T-cell (primary cell): Measurements from ENCODE around the gene CD6. TPM values are rescaled to one million over a fixed set of nuclear protein-coding genes. Genes with fewer than 3 reads are reported as not detected.
A peak's percentile ranks its signal among the peaks of the same experiment; 100 is the strongest.

Source experiments
- ATAC-seq, 4 experiments: fragments of 200-7000 bp in 3 of 4; fragments of 150-1000 bp in 1 of 4; cut with Tn5 transposase; replicated peaks in 1 of 4; 1 replicate in 3 of 4; 2 replicates in 1 of 4; pipeline ENCODE4 v1.10.0; 2021; ENCODE audit warnings: moderate library complexity in 3 of 4, mild to moderate bottlenecking in 2 of 4, moderate number of reproducible peaks in 1 of 4
- CTCF ChIA-PET, 2 donors: fragments of 300-600 bp; sonication (Branson Sonifier 250); formaldehyde crosslinking; loops; one replicate each; lab custom pipeline; 2022; ENCODE audit warnings: antibody characterized with exemption in 2 of 2; lab: Charles Lee
- POLR2A ChIA-PET, 2 donors: fragments of 300-600 bp; sonication (Branson Sonifier 250); formaldehyde crosslinking; loops; one replicate each; lab custom pipeline; 2022; ENCODE audit warnings: antibody characterized with exemption in 2 of 2; lab: Charles Lee
- DNase-seq, 35 experiments: peaks; one replicate each; pipeline versions ENCODE4 v3.0.0 to v3.0.0-alpha.2; 2013 to 2023
- H3K27ac ChIP-seq: one replicate; pipeline ENCODE4 v1.5.1; 2013; ENCODE audit warnings: low read length
- H3K27me3 ChIP-seq, 2 experiments: replicated peaks in 1 of 2; 1 replicate in 1 of 2; 2 replicates in 1 of 2; pipeline versions ENCODE4 v1.6.1 to v1.7.0; 2013; ENCODE audit warnings: low read length in 1 of 2, mixed read lengths in 1 of 2; ENCODE audit not compliant: control insufficient read depth in 2 of 2, insufficient read depth in 2 of 2; ENCODE audit errors: extremely low read depth in 1 of 2
- H3K36me3 ChIP-seq, 2 donors: 1 replicate in 1 of 2; 2 replicates in 1 of 2; pipeline versions ENCODE4 v1.6.1 to v1.7.0; 2013; ENCODE audit warnings: low read length in 1 of 2; ENCODE audit not compliant: control insufficient read depth in 2 of 2, insufficient read depth in 1 of 2; ENCODE audit errors: extremely low read depth in 1 of 2
- H3K4me1 ChIP-seq, 2 experiments: 1 replicate in 1 of 2; 2 replicates in 1 of 2; pipeline versions ENCODE4 v1.6.1 to v1.7.0; 2013; ENCODE audit warnings: low read length in 2 of 2, mixed read lengths in 1 of 2; ENCODE audit not compliant: insufficient read depth in 2 of 2, control insufficient read depth in 1 of 2; ENCODE audit errors: extremely low read depth in 1 of 2
- H3K4me3 ChIP-seq, 2 donors: 1 replicate in 1 of 2; 2 replicates in 1 of 2; pipeline versions ENCODE4 v1.5.1 to v1.7.0; 2013; ENCODE audit warnings: mild to moderate bottlenecking in 2 of 2, low read length in 1 of 2, moderate library complexity in 1 of 2; ENCODE audit not compliant: control insufficient read depth in 1 of 2; ENCODE audit errors: extremely low read depth in 1 of 2
- H3K9me3 ChIP-seq: 2 replicates; pipeline ENCODE4 v1.7.0; 2013
- H3K27ac Mint-ChIP-seq, 2 donors: one replicate each; pipeline ENCODE4 v1.8.0; 2020 to 2021; ENCODE audit warnings: mild to moderate bottlenecking in 2 of 2, mixed read lengths in 2 of 2
- H3K27me3 Mint-ChIP-seq, 2 donors: one replicate each; pipeline ENCODE4 v1.8.0; 2021 to 2022; ENCODE audit warnings: mixed read lengths in 2 of 2
- H3K36me3 Mint-ChIP-seq: one replicate; pipeline ENCODE4 v1.8.0; 2021; ENCODE audit warnings: mixed read lengths
- H3K4me1 Mint-ChIP-seq, 3 donors: one replicate each; pipeline ENCODE4 v1.8.0; 2020 to 2022; ENCODE audit warnings: mixed read lengths in 3 of 3, mild to moderate bottlenecking in 1 of 3
- H3K4me3 Mint-ChIP-seq, 3 donors: one replicate each; pipeline ENCODE4 v1.8.0; 2020 to 2022; ENCODE audit warnings: mild to moderate bottlenecking in 3 of 3, mixed read lengths in 3 of 3, moderate library complexity in 3 of 3
- H3K9me3 Mint-ChIP-seq, 3 donors: one replicate each; pipeline ENCODE4 v1.8.0; 2020 to 2022; ENCODE audit warnings: mixed read lengths in 3 of 3
- WGBS: methylation state at CpG from one replicate; pipeline ENCODE4 v1.1.5; 2013; ENCODE audit warnings: missing lambda C conversion rate; ENCODE audit not compliant: insufficient coverage; 5-methylcytosine and 5-hydroxymethylcytosine counted together
- total RNA-seq, 35 experiments: library from RNA in 6 of 35; stranded (reverse) in 6 of 35; fragments of 120-200 nt in 1 of 35; gene quantifications; one replicate each; pipeline versions ENCODE4 v1.2.1 to v1.2.4 and lab custom pipeline; 2013 to 2026

CD6 gene
- total RNA-seq, 5 donors from 2014 or later (not counting 1 experiment from before 2014, with no cell fraction given): 413 to 594 (median 495) TPM

GRCh38 chr11:60939301-60939700, 32.2 kb upstream of the CD6 start:
- Mint-ChIP-seq H3K4me1 (peaks cover 0 to 3% (median 0%) of the 10 kb centered on the region in 3 donors), H3K4me3 (no peak overlapping the region), H3K27ac (no peak overlapping the region), H3K9me3 (no peaks in the 10 kb centered on the region), H3K36me3 (peaks cover 9% of the 10 kb centered on the region), H3K27me3 (peaks cover 0 to 4% of the 10 kb centered on the region in 2 donors)
- H3K4me1 ChIP-seq: peaks cover 0 to 3% of the 10 kb centered on the region in 2 experiments
- no peak overlapping the region for H3K4me3 ChIP-seq
- ATAC-seq: no peak
- DNase-seq: no peak
- H3K9me3 ChIP-seq: no peaks in the 10 kb centered on the region
- ChIA-PET POLR2A (no interaction called here), CTCF (no interaction called here)
- peaks cover 0 to 2% of the 10 kb centered on the region in 2 donors for H3K36me3 ChIP-seq
- H3K27me3 ChIP-seq: peaks cover 0 to 25% of the 10 kb centered on the region in 2 experiments
- WGBS: 90% methylated on average over 7 of the region's 7 CpGs
- H3K27ac ChIP-seq: no peak overlapping the region

GRCh38 chr11:60939855-60940254, 31.6 kb upstream of the CD6 start:
- Histone ChIP-seq H3K4me1 (peaks cover 0 to 3% of the 10 kb centered on the region in 2 experiments), H3K27me3 (peaks cover 0 to 23% of the 10 kb centered on the region in 2 experiments), H3K4me3 (no peak overlapping the region), H3K27ac (no peak overlapping the region), H3K36me3 (peaks cover 0 to 2% of the 10 kb centered on the region in 2 donors), H3K9me3 (no peaks in the 10 kb centered on the region)
- ATAC-seq (peak in 1 of 4 experiments; percentile 23), DNase-seq (no peak)
- Mint-ChIP-seq H3K27me3 (peaks cover 0 to 4% of the 10 kb centered on the region in 2 donors), H3K27ac (no peak overlapping the region), H3K4me1 (peaks cover 0 to 3% (median 0%) of the 10 kb centered on the region in 3 donors), H3K4me3 (no peak overlapping the region), H3K36me3 (peaks cover 11% of the 10 kb centered on the region), H3K9me3 (no peaks in the 10 kb centered on the region)
- ChIA-PET POLR2A (no interaction called here), CTCF (no interaction called here)
- no CpG with 5 or more reads among the region's 2 CpGs for WGBS

GRCh38 chr11:60941371-60942119, 29.9 kb upstream of the CD6 start:
- Mint-ChIP-seq H3K4me1 (peaks cover 0 to 3% (median 0%) of the 10 kb centered on the region in 3 donors), H3K36me3 (peaks cover 14% of the 10 kb centered on the region), H3K27ac (no peak overlapping the region), H3K27me3 (peaks cover 0 to 2% of the 10 kb centered on the region in 2 donors), H3K9me3 (no peaks in the 10 kb centered on the region), H3K4me3 (no peak overlapping the region)
- H3K9me3 ChIP-seq: no peaks in the 10 kb centered on the region
- ATAC-seq (no peak), DNase-seq (no peak)
- POLR2A ChIA-PET: no interaction called here
- H3K36me3 ChIP-seq: peaks cover 0 to 2% of the 10 kb centered on the region in 2 donors
- H3K27ac ChIP-seq: no peak overlapping the region
- CTCF ChIA-PET: no interaction called here
- H3K4me3 ChIP-seq: no peak overlapping the region
- peaks cover 0 to 3% of the 10 kb centered on the region in 2 experiments for H3K4me1 ChIP-seq
- 100% methylated on average over 1 of the region's 6 CpGs for WGBS
- H3K27me3 ChIP-seq: peaks cover 0 to 11% of the 10 kb centered on the region in 2 experiments

GRCh38 chr11:60942219-60942618, 29.3 kb upstream of the CD6 start:
- H3K4me1 Mint-ChIP-seq: peaks cover 0 to 3% (median 0%) of the 10 kb centered on the region in 3 donors
- Histone ChIP-seq H3K4me3 (no peak overlapping the region), H3K36me3 (peaks cover 0 to 2% of the 10 kb centered on the region in 2 donors), H3K4me1 (peaks cover 0 to 3% of the 10 kb centered on the region in 2 experiments), H3K9me3 (no peaks in the 10 kb centered on the region), H3K27me3 (peaks cover 0 to 10% of the 10 kb centered on the region in 2 experiments), H3K27ac (no peak overlapping the region)
- ChIA-PET CTCF (no interaction called here), POLR2A (no interaction called here)
- peaks cover 14% of the 10 kb centered on the region for H3K36me3 Mint-ChIP-seq
- 100% methylated on average over 2 of the region's 4 CpGs for WGBS
- ATAC-seq: no peak
- DNase-seq: no peak
- H3K27ac Mint-ChIP-seq: no peak overlapping the region
- no peak overlapping the region for H3K4me3 Mint-ChIP-seq
- H3K27me3 Mint-ChIP-seq: peaks cover 0 to 2% of the 10 kb centered on the region in 2 donors
- no peaks in the 10 kb centered on the region for H3K9me3 Mint-ChIP-seq

- CTCF ChIA-PET: no interaction called here
- ATAC-seq (no peak), DNase-seq (no peak)
- Mint-ChIP-seq H3K27ac (no peak overlapping the region), H3K36me3 (peaks cover 14% of the 10 kb centered on the region), H3K4me1 (peaks cover 0 to 3% (median 0%) of the 10 kb centered on the region in 3 donors), H3K9me3 (no peaks in the 10 kb centered on the region), H3K4me3 (no peak overlapping the region), H3K27me3 (peaks cover 0 to under 1% of the 10 kb centered on the region in 2 donors)
- Histone ChIP-seq H3K9me3 (no peaks in the 10 kb centered on the region), H3K4me1 (peaks cover 0 to 3% of the 10 kb centered on the region in 2 experiments), H3K4me3 (no peak overlapping the region), H3K27me3 (peaks cover 0 to 10% of the 10 kb centered on the region in 2 experiments), H3K36me3 (peaks cover 0 to 2% of the 10 kb centered on the region in 2 donors), H3K27ac (no peak overlapping the region)
- WGBS: 89% methylated on average over 3 of the region's 9 CpGs
- POLR2A ChIA-PET: interaction anchor here in 1 of 2 donors (0.7 kb wide), 1 partner anchor 84 kb away, joined by 3 read pairs; no protein-coding TSS in a partner anchor
Observed at GRCh38 chr11:60942970-60943565, 28.4 kb upstream of the CD6 start.

- H3K4me1 ChIP-seq: peaks cover 0 to 3% of the 10 kb centered on the region in 2 experiments
- H3K4me3 ChIP-seq: no peak overlapping the region
- H3K27ac ChIP-seq: no peak overlapping the region
- H3K27me3 ChIP-seq: peaks cover 2 to 16% of the 10 kb centered on the region in 2 experiments
- POLR2A ChIA-PET: no interaction called here
- Mint-ChIP-seq H3K4me1 (peaks cover 0 to 8% (median 3%) of the 10 kb centered on the region in 3 donors), H3K36me3 (peaks cover 14% of the 10 kb centered on the region), H3K27ac (no peak overlapping the region), H3K9me3 (no peaks in the 10 kb centered on the region), H3K27me3 (no peaks in the 10 kb centered on the region), H3K4me3 (no peak overlapping the region)
- CTCF ChIA-PET: interaction anchor here in 1 of 2 donors (0.6 kb wide), 1 partner anchor 243 kb away, joined by 3 read pairs; no protein-coding TSS in a partner anchor
- 94% methylated on average over 4 of the region's 11 CpGs for WGBS
- peaks cover 0 to 2% of the 10 kb centered on the region in 2 donors for H3K36me3 ChIP-seq
- no peaks in the 10 kb centered on the region for H3K9me3 ChIP-seq
- DNase-seq (no peak), ATAC-seq (no peak)
Observed at GRCh38 chr11:60944490-60945294, 26.8 kb upstream of the CD6 start.
